NOMO-1 treated with DMSO at 0.1 percent for 48 hours (cell line): Measurements from ENCODE around the gene GAS7.
A peak's percentile ranks its signal among the peaks of the same experiment; 100 is the strongest.
"Not testable (repeated sequence)": the region's sequence is repeated elsewhere in the genome, so short reads cannot be mapped to it uniquely, and the experiment has no call there.

Source experiments
- DNase-seq: peaks from one replicate; lab custom pipeline; 2025; ENCODE audit not compliant: unreplicated experiment; lab: John Stamatoyannopoulos, UW

GAS7 gene

GRCh38 chr17:10114931-10115535, 83.4 kb downstream of the GAS7 start:
- peak; percentile 99 for DNase-seq

- DNase-seq, result no peak
Measured at GRCh38 chr17:10112962-10113361, 85.4 kb downstream of the GAS7 start.

GRCh38 chr17:10111907-10112452, 86.4 kb downstream of the GAS7 start:
- no peak for DNase-seq

GRCh38 chr17:10109146-10109545, 89.3 kb downstream of the GAS7 start:
- DNase-seq, result no peak

- DNase-seq, result peak; percentile 63
Measured at GRCh38 chr17:10107316-10108165, 90.9 kb downstream of the GAS7 start.

GRCh38 chr17:10106067-10106466, 92.3 kb downstream of the GAS7 start:
- no peak for DNase-seq

GRCh38 chr17:10105513-10106001, 92.8 kb downstream of the GAS7 start:
- no peak for DNase-seq

- DNase-seq, result no peak
Measured at GRCh38 chr17:10103712-10104111, 94.7 kb downstream of the GAS7 start.

GRCh38 chr17:10102817-10103216, 95.6 kb downstream of the GAS7 start:
- DNase-seq, result no peak

GRCh38 chr17:10099051-10099571, 99.3 kb downstream of the GAS7 start:
- DNase-seq, result peak; percentile 41

GRCh38 chr17:10096596-10096995, 101.8 kb downstream of the GAS7 start:
- no peak for DNase-seq

- not testable (repeated sequence) for DNase-seq
Measured at GRCh38 chr17:10095295-10095694, 103.1 kb downstream of the GAS7 start.

- DNase-seq, result no peak
Measured at GRCh38 chr17:10094797-10095196, 103.6 kb downstream of the GAS7 start.

GRCh38 chr17:10092595-10092994, 105.8 kb downstream of the GAS7 start:
- DNase-seq, result no peak

GRCh38 chr17:10091046-10091445, 107.4 kb downstream of the GAS7 start:
- DNase-seq, result no peak

GRCh38 chr17:10089196-10089804, 109.1 kb downstream of the GAS7 start:
- no peak for DNase-seq

GRCh38 chr17:10088444-10088843, 110.0 kb downstream of the GAS7 start:
- no peak for DNase-seq

GRCh38 chr17:10087355-10087754, 111.1 kb downstream of the GAS7 start:
- peak; percentile 70 for DNase-seq

GRCh38 chr17:10083864-10084263, 114.5 kb downstream of the GAS7 start:
- no peak for DNase-seq

- no peak for DNase-seq
Measured at GRCh38 chr17:10082795-10083194, 115.6 kb downstream of the GAS7 start.

GRCh38 chr17:10081571-10082169, 116.7 kb downstream of the GAS7 start:
- DNase-seq, result no peak
